Measurements from ENCODE around the gene PWWP2B.
A peak's percentile ranks its signal among the peaks of the same experiment; 100 is the strongest.

The PWWP2B gene
- 11.8 to 30.3 (median 21.5) reads per million in 4 experiments for total RNA-seq

- peak; percentile 30 for DNase-seq
These were observed at the start of gene PWWP2B for GRCh38 chr10:132397036-132397541. PWWP2B (plus strand) TSS chr10:132397200; CDS start chr10:132397227, 27 bp downstream.

GRCh38 chr10:132347211-132347930 is 49.6 kb upstream of the PWWP2B start:
- DNase-seq = no peak

GRCh38 chr10:132347931-132348267 is 49.1 kb upstream of the PWWP2B start:
- no peak for DNase-seq

GRCh38 chr10:132349766-132350165 is 47.2 kb upstream of the PWWP2B start:
- no peak for DNase-seq

GRCh38 chr10:132350391-132350790 is 46.6 kb upstream of the PWWP2B start:
- no peak for DNase-seq

GRCh38 chr10:132350946-132351345 is 46.1 kb upstream of the PWWP2B start:
- DNase-seq = no peak

GRCh38 chr10:132351611-132352010 is 45.4 kb upstream of the PWWP2B start:
- DNase-seq = no peak

- DNase-seq = peak; percentile 56
These were observed 44.3 kb upstream of the PWWP2B start for GRCh38 chr10:132352462-132353308.

- DNase-seq = no peak
These were observed 43.3 kb upstream of the PWWP2B start for GRCh38 chr10:132353456-132354355.

GRCh38 chr10:132354356-132355094 is 42.5 kb upstream of the PWWP2B start:
- DNase-seq = no peak

GRCh38 chr10:132355297-132355696 is 41.7 kb upstream of the PWWP2B start:
- no peak for DNase-seq

GRCh38 chr10:132355754-132356153 is 41.2 kb upstream of the PWWP2B start:
- no peak for DNase-seq

- no peak for DNase-seq
These were observed 40.3 kb upstream of the PWWP2B start for GRCh38 chr10:132356621-132357195.

GRCh38 chr10:132357286-132358058 is 39.5 kb upstream of the PWWP2B start:
- no peak for DNase-seq

GRCh38 chr10:132359305-132360040 is 37.5 kb upstream of the PWWP2B start:
- no peak for DNase-seq

GRCh38 chr10:132360766-132361447 is 36.1 kb upstream of the PWWP2B start:
- no peak for DNase-seq

- DNase-seq = no peak
These were observed 35.4 kb upstream of the PWWP2B start for GRCh38 chr10:132361581-132362101.

- DNase-seq = no peak
These were observed 34.8 kb upstream of the PWWP2B start for GRCh38 chr10:132362151-132362611.

- no peak for DNase-seq
These were observed 33.6 kb upstream of the PWWP2B start for GRCh38 chr10:132363376-132363775.
